ENCODE results near the gene SRRD.

Gene SRRD

DNA sequence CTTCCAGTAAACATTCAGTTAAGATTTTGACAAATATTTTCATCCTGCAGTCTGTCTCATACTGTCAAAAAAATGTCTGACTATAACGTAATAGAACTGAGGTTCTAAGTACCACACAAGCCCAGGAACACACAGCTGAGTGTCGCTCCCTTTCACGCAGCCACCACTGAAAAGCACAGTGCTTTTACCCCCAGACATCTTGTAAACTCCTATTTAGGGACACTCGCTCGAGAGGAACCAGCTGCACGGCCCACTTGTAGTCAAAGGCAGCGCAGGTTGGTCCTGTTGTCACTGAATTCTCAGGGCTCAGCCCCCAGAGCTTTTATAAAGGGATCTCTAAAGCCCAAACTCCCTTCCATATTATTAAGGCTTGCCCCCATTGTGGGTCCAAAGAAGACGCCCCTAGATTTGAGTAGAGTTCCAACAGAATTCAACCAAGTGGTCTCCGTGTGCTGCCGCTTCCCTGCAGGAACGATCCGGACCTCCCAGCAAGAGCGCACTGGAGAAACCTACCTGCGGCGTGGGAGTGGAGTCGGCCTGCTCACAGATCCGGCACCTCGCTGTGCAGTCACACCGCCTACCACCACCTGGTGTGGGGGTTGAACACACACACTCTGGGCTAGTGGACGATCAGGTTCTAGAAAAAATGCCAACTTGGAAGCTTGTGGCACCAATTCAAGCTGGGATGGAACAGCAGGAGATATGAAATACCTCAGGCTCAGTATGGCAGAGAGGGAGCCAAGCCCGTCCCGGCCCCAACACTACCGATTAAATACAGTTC, 31.3 kb upstream of the SRRD start:
- Histone ChIP-seq H3K9me3 (ENCODE audit: insufficient read depth, low read length) (no peaks in the 10 kb centered on the region), H3K4me3 (ENCODE audit: low read length) (no peak overlapping the region), H3K4me2 (ENCODE audit: low read length) (no peak overlapping the region), H2AFZ (ENCODE audit: low read depth, low read length) (no peak overlapping the region), H4K20me1 (ENCODE audit: insufficient read depth, low read length) (no peaks in the 10 kb centered on the region), H3K36me3 (replicated peaks; ENCODE audit: low read depth, low read length) (peaks cover 35% of the 10 kb centered on the region), H3K9ac (ENCODE audit: low read length) (no peak overlapping the region), H3K79me2 (ENCODE audit: low read length) (no peaks in the 10 kb centered on the region), H3K27ac (ENCODE audit: low read length) (no peak overlapping the region), H3K27me3 (ENCODE audit: low read depth, low read length) (no peaks in the 10 kb centered on the region), H3K4me1 (ENCODE audit: low read length) (no peaks in the 10 kb centered on the region)
- TF ChIP-seq EZH2phosphoT487 (IDR thresholded peaks at IDR 0.05; ENCODE audit: low read depth) = no peak

DNA sequence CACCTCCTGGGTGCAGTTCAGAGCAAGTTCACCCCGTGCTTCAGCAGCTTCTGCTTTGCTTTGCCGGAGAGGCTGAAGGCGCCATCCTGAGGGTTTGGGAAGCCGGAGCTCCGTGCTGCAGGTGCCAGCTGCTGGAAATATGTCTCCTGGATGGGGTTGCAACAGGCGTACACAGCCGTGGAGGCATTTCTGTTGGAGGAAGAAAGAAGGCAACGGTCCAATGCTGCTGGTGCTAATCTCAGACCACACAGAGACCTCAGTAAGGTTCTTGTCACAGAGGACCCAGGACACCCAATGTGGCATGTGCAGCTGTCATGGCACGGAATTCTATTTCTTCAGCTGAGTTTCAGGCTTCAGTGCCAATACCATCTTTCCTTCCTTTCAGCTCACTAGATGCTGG, 30.5 kb upstream of the SRRD start:
- Histone ChIP-seq H3K4me2 (ENCODE audit: low read length) (no peak overlapping the region), H3K27me3 (ENCODE audit: low read depth, low read length) (no peaks in the 10 kb centered on the region), H3K9ac (ENCODE audit: low read length) (no peak overlapping the region), H3K4me1 (ENCODE audit: low read length) (no peaks in the 10 kb centered on the region), H3K36me3 (replicated peaks; ENCODE audit: low read depth, low read length) (peaks cover 36% of the 10 kb centered on the region), H4K20me1 (ENCODE audit: insufficient read depth, low read length) (no peaks in the 10 kb centered on the region), H3K4me3 (ENCODE audit: low read length) (no peak overlapping the region), H3K79me2 (ENCODE audit: low read length) (no peaks in the 10 kb centered on the region), H3K9me3 (ENCODE audit: insufficient read depth, low read length) (no peaks in the 10 kb centered on the region), H2AFZ (ENCODE audit: low read depth, low read length) (no peak overlapping the region), H3K27ac (ENCODE audit: low read length) (no peak overlapping the region)
- no peak for TF ChIP-seq EZH2phosphoT487 (IDR thresholded peaks at IDR 0.05; ENCODE audit: low read depth)

DNA sequence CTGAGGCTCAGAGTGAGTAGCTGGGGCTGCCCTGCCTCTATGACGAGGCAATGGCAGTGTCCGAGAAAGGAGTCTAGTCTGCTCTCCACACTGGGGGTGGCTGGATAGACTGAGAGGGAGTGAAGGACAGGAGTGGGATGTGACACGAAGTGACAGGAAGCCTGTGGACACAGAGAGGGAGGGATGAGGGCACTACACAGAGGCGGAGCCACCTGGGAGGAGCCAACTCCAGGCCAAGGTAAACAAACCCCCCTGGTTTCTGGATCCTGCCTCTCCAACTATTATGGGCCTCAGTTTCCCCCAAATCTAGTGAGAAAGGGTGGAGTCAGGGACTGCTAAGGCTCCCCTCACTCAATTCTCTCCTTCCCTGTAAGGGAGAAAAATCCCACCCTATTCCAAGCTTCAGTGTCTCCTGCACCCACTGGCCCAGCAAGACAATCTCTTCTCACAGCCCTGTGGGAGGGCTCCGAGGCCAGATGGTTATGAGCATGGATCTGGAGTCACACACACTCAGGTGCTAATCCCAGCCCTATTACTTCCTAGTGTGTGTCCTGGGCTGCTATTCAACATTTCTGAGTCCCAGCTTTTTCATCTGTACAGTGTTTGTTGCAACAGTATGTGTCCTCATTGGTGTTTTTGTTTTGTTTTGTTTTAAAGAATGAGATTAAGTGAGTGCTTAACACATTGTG, 29.7 kb upstream of the SRRD start:
- Histone ChIP-seq H3K79me2 (ENCODE audit: low read length) (no peaks in the 10 kb centered on the region), H3K4me2 (ENCODE audit: low read length) (no peak overlapping the region), H2AFZ (ENCODE audit: low read depth, low read length) (no peak overlapping the region), H3K4me3 (ENCODE audit: low read length) (no peak overlapping the region), H3K9ac (ENCODE audit: low read length) (no peak overlapping the region), H3K36me3 (replicated peaks; ENCODE audit: low read depth, low read length) (peaks cover 37% of the 10 kb centered on the region), H3K4me1 (ENCODE audit: low read length) (no peaks in the 10 kb centered on the region), H3K27ac (ENCODE audit: low read length) (no peak overlapping the region), H3K27me3 (ENCODE audit: low read depth, low read length) (no peaks in the 10 kb centered on the region), H3K9me3 (ENCODE audit: insufficient read depth, low read length) (no peaks in the 10 kb centered on the region), H4K20me1 (ENCODE audit: insufficient read depth, low read length) (no peaks in the 10 kb centered on the region)
- no peak for TF ChIP-seq EZH2phosphoT487 (IDR thresholded peaks at IDR 0.05; ENCODE audit: low read depth)

DNA sequence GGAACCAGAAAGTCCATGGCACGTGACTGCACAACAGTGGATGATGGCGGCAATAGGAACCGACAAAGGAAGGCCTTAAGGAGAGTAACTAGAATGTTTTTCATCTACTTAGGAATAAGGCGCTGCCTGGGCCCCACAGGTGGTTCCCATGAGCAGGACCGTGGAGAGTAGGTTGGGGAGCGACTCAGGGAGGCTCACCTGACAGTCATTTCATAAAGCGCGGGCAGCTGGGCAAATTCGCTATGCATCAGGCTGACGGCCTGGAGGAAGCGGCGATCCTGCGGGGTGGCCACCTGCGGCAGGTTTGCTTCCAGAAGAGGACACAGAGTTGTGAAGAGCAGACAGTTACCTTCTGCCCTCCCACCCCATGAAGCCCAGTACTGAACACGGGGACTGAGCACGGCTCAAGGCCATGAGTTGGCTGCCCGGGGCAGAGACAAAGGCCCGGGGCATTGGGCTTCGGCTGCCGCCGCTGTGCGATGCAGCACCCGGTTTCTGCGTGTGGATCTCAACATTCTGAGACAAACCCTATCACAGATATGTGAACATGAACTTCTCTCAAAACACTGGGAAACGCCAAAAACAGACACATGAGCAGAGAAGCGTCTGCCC, 25.9 kb upstream of the SRRD start:
- no peaks in the 10 kb centered on the region for H3K79me2 ChIP-seq (ENCODE audit: low read length)
- H4K20me1 ChIP-seq (ENCODE audit: insufficient read depth, low read length) = peaks cover 8% of the 10 kb centered on the region; the same call in 1 of the 2 replicates
- no peak overlapping the region for H3K4me2 ChIP-seq (ENCODE audit: low read length)
- no peak overlapping the region for H3K9ac ChIP-seq (ENCODE audit: low read length)
- H3K4me3 ChIP-seq (ENCODE audit: low read length) = no peak overlapping the region
- H3K27ac ChIP-seq (ENCODE audit: low read length) = no peak overlapping the region
- H3K4me1 ChIP-seq (ENCODE audit: low read length) = no peaks in the 10 kb centered on the region
- H3K9me3 ChIP-seq (ENCODE audit: insufficient read depth, low read length) = no peaks in the 10 kb centered on the region
- peaks cover 45% of the 10 kb centered on the region for H3K36me3 ChIP-seq (replicated peaks; ENCODE audit: low read depth, low read length)
- no peak for TF ChIP-seq EZH2phosphoT487 (IDR thresholded peaks at IDR 0.05; ENCODE audit: low read depth)
- TF ChIP-seq, protein P1, sequence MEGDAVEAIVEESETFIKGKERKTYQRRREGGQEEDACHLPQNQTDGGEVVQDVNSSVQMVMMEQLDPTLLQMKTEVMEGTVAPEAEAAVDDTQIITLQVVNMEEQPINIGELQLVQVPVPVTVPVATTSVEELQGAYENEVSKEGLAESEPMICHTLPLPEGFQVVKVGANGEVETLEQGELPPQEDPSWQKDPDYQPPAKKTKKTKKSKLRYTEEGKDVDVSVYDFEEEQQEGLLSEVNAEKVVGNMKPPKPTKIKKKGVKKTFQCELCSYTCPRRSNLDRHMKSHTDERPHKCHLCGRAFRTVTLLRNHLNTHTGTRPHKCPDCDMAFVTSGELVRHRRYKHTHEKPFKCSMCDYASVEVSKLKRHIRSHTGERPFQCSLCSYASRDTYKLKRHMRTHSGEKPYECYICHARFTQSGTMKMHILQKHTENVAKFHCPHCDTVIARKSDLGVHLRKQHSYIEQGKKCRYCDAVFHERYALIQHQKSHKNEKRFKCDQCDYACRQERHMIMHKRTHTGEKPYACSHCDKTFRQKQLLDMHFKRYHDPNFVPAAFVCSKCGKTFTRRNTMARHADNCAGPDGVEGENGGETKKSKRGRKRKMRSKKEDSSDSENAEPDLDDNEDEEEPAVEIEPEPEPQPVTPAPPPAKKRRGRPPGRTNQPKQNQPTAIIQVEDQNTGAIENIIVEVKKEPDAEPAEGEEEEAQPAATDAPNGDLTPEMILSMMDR (IDR thresholded peaks at IDR 0.05; ENCODE audit: low read depth, low read length) = no peak
- no peak overlapping the region for H2AFZ ChIP-seq (ENCODE audit: low read depth, low read length)
- no peaks in the 10 kb centered on the region for H3K27me3 ChIP-seq (ENCODE audit: low read depth, low read length)

DNA sequence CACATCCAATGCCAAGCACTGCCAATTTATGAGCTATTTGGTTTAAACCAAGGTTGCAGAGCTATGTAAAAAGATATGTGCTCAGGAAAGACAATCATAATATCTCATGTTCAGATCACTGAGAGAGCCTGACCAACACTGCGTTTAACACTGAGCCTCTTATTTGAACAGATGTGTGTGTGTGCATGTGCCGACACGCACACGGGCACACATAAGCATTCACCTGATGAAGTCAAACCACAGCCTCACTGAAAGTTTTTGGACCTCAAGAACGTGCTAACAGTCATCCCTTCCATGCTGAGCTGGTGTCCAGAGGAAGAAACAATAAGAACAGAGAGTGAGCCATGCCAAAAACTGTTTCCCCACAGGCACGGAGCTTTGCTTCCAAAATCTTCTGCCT, 23.5 kb upstream of the SRRD start:
- TF ChIP-seq, protein P1 (IDR thresholded peaks at IDR 0.05; ENCODE audit: low read depth, low read length) = no peak
- TF ChIP-seq EZH2phosphoT487 (IDR thresholded peaks at IDR 0.05; ENCODE audit: low read depth) = no peak
- Histone ChIP-seq H3K9me3 (ENCODE audit: insufficient read depth, low read length) (no peaks in the 10 kb centered on the region), H4K20me1 (ENCODE audit: insufficient read depth, low read length) (peaks cover 8% of the 10 kb centered on the region; the same call in 1 of the 2 replicates), H3K4me2 (ENCODE audit: low read length) (no peak overlapping the region), H2AFZ (ENCODE audit: low read depth, low read length) (no peak overlapping the region), H3K27me3 (ENCODE audit: low read depth, low read length) (no peaks in the 10 kb centered on the region), H3K27ac (ENCODE audit: low read length) (no peak overlapping the region), H3K79me2 (ENCODE audit: low read length) (no peaks in the 10 kb centered on the region), H3K36me3 (replicated peaks; ENCODE audit: low read depth, low read length) (peaks cover 44% of the 10 kb centered on the region), H3K9ac (ENCODE audit: low read length) (no peak overlapping the region), H3K4me1 (ENCODE audit: low read length) (no peaks in the 10 kb centered on the region), H3K4me3 (ENCODE audit: low read length) (no peak overlapping the region)
